Upper lobe of left lung (tissue), 6 donors: ENCODE results near the gene TMEM186. TPM values are rescaled to one million over a fixed set of nuclear protein-coding genes. Genes with fewer than 3 reads are reported as not detected.
"Not testable (repeated sequence)": the region's sequence is repeated elsewhere in the genome, so short reads cannot be mapped to it uniquely, and the experiment has no call there.

Experiments
- ATAC-seq, 2 donors: fragments of 200-7000 bp; cut with Tn5 transposase; one replicate each; pipeline ENCODE4 v1.9.1; 2022; ENCODE audit warnings: mild to moderate bottlenecking in 2 of 2, moderate library complexity in 2 of 2; ENCODE audit not compliant: low FRiP score in 2 of 2
- DNase-seq, 2 donors: peaks; one replicate each; pipeline ENCODE4 v3.0.0-alpha.2; 2019 to 2020
- H3K27ac ChIP-seq, 4 donors: fragments of 200-600 bp; sonication (generic); one replicate each; pipeline ENCODE4 v1.5.1; 2016 to 2019
- H3K27me3 ChIP-seq, 4 donors: fragments of 200-600 bp; sonication (generic); one replicate each; pipeline ENCODE4 v1.5.1; 2017 to 2019
- H3K36me3 ChIP-seq, 4 donors: fragments of 200-600 bp; sonication (generic); one replicate each; pipeline ENCODE4 v1.5.1; 2016 to 2019
- H3K4me1 ChIP-seq, 4 donors: fragments of 200-600 bp; sonication (generic); one replicate each; pipeline ENCODE4 v1.5.1; 2018 to 2019
- H3K4me3 ChIP-seq, 4 donors: fragments of 200-600 bp; sonication (generic); one replicate each; pipeline ENCODE4 v1.5.1; 2017 to 2019; ENCODE audit warnings: mild to moderate bottlenecking in 2 of 4, moderate library complexity in 1 of 4
- H3K9me3 ChIP-seq, 4 donors: fragments of 200-600 bp; sonication (generic); one replicate each; pipeline ENCODE4 v1.5.1; 2018 to 2019
- CTCF ChIP-seq, 6 experiments: fragments of 450-650 bp in 4 of 6; fragments of 200-600 bp in 2 of 6; sonication (generic) in 2 of 6; IDR thresholded peaks; one replicate each; pipeline ENCODE4 v1.5.1; 2016 to 2019; ENCODE audit warnings: antibody characterized with exemption in 6 of 6
- EP300 ChIP-seq, 4 donors: sonication (generic); formaldehyde crosslinking; IDR thresholded peaks; one replicate each; pipeline ENCODE4 v1.5.1; 2017; ENCODE audit warnings: antibody characterized with exemption in 4 of 4, control low read depth in 2 of 4
- POLR2A ChIP-seq, 4 donors: fragments of 450-650 bp; IDR thresholded peaks; one replicate each; pipeline ENCODE4 v1.5.1; 2016 to 2017; ENCODE audit warnings: antibody characterized with exemption in 4 of 4, mild to moderate bottlenecking in 2 of 4
- POLR2AphosphoS5 ChIP-seq, 2 donors: sonication (generic); formaldehyde crosslinking; IDR thresholded peaks; one replicate each; pipeline ENCODE4 v1.5.1; 2017; ENCODE audit warnings: antibody characterized with exemption in 2 of 2
- WGBS, 2 donors: methylation state at CpG; one replicate each; pipeline ENCODE4 v1.1.5; 2017 to 2018; 5-methylcytosine and 5-hydroxymethylcytosine counted together
- total RNA-seq, 6 donors: library from RNA; depleted of rRNA in 4 of 6; stranded (reverse); fragments of >200 nt in 4 of 6; gene quantifications; one replicate each; pipeline versions ENCODE4 v1.1.0 to v1.2.1, GENCODE V29; 2016 to 2021
- donor health status: DM: no; HTN: no; CAD: no; lungs with moderate emphysema.
- donor health status: DM: no; HTN: yes; CAD: no; lungs with severe emphysema.

TMEM186 gene
- total RNA-seq, 6 donors from 2014 or later: 4.2 to 10.7 (median 6.9) TPM

- no peak for DNase-seq
- Histone ChIP-seq H3K27me3 (no peaks in the 10 kb centered on the region), H3K27ac (no peak overlapping the region), H3K36me3 (no peaks in the 10 kb centered on the region), H3K9me3 (no peaks in the 10 kb centered on the region), H3K4me1 (no peaks in the 10 kb centered on the region), H3K4me3 (no peak overlapping the region)
- no peak for ATAC-seq
- 89 to 92% methylated on average over 6 of the region's 6 CpGs for WGBS, 2 donors
- TF ChIP-seq POLR2A (IDR thresholded peaks at IDR 0.05): no peak
- TF ChIP-seq CTCF (IDR thresholded peaks at IDR 0.05): no peak
- no peak for TF ChIP-seq POLR2AphosphoS5 (IDR thresholded peaks at IDR 0.05)
- no peak for TF ChIP-seq EP300 (IDR thresholded peaks at IDR 0.05)
These were observed 39.4 kb downstream of the TMEM186 start for GRCh38 chr16:8758022-8758421.

- 84 to 95% methylated on average over 5 of the region's 5 CpGs for WGBS, 2 donors
- no peak overlapping the region for H3K4me3 ChIP-seq
- DNase-seq: no peak
These were observed 40.7 kb downstream of the TMEM186 start for GRCh38 chr16:8756755-8757154.

GRCh38 chr16:8753416-8754054 lies 43.9 kb downstream of the TMEM186 start:
- H3K27me3 ChIP-seq: no peaks in the 10 kb centered on the region
- no peaks in the 10 kb centered on the region for H3K9me3 ChIP-seq
- no peaks in the 10 kb centered on the region for H3K36me3 ChIP-seq
- H3K4me1 ChIP-seq: no peaks in the 10 kb centered on the region
- DNase-seq (no peak), ATAC-seq (no peak)
- no peak for TF ChIP-seq POLR2A (IDR thresholded peaks at IDR 0.05)
- TF ChIP-seq POLR2AphosphoS5 (IDR thresholded peaks at IDR 0.05): no peak
- TF ChIP-seq CTCF (IDR thresholded peaks at IDR 0.05): no peak
- no peak for TF ChIP-seq EP300 (IDR thresholded peaks at IDR 0.05)
- 72 to 79% methylated on average over 9 of the region's 9 CpGs for WGBS, 2 donors
- H3K27ac ChIP-seq: no peak overlapping the region
- no peak overlapping the region for H3K4me3 ChIP-seq

More at GRCh38 chr16:8756755-8757154, 40.7 kb downstream of the TMEM186 start:
- H3K9me3 ChIP-seq: no peaks in the 10 kb centered on the region
- no peaks in the 10 kb centered on the region for H3K27me3 ChIP-seq
- no peaks in the 10 kb centered on the region for H3K4me1 ChIP-seq
- H3K27ac ChIP-seq: no peak overlapping the region
- no peak for ATAC-seq
- H3K36me3 ChIP-seq: no peaks in the 10 kb centered on the region
- TF ChIP-seq POLR2AphosphoS5 (IDR thresholded peaks at IDR 0.05) (no peak), POLR2A (IDR thresholded peaks at IDR 0.05) (no peak)

- TF ChIP-seq POLR2AphosphoS5 (IDR thresholded peaks at IDR 0.05) (no peak), POLR2A (IDR thresholded peaks at IDR 0.05) (no peak), EP300 (IDR thresholded peaks at IDR 0.05) (no peak), CTCF (IDR thresholded peaks at IDR 0.05) (no peak)
- Histone ChIP-seq H3K27ac (no peak overlapping the region), H3K27me3 (no peaks in the 10 kb centered on the region), H3K9me3 (no peaks in the 10 kb centered on the region), H3K36me3 (no peaks in the 10 kb centered on the region), H3K4me3 (no peak overlapping the region), H3K4me1 (no peaks in the 10 kb centered on the region)
- ATAC-seq (no peak), DNase-seq (no peak)
- WGBS, 2 donors: 32 to 48% methylated on average over 2 of the region's 2 CpGs
These were observed 44.7 kb downstream of the TMEM186 start for GRCh38 chr16:8752706-8753105.

GRCh38 chr16:8751481-8752311 lies 45.7 kb downstream of the TMEM186 start:
- no peak for TF ChIP-seq EP300 (IDR thresholded peaks at IDR 0.05)
- no peak for TF ChIP-seq POLR2AphosphoS5 (IDR thresholded peaks at IDR 0.05)
- no peak for TF ChIP-seq CTCF (IDR thresholded peaks at IDR 0.05)
- TF ChIP-seq POLR2A (IDR thresholded peaks at IDR 0.05): no peak
- H3K4me1 ChIP-seq: no peaks in the 10 kb centered on the region
- H3K4me3 ChIP-seq: no peak overlapping the region
- DNase-seq: no peak
- H3K9me3 ChIP-seq: no peaks in the 10 kb centered on the region
- 74 to 76% methylated on average over 14 of the region's 14 CpGs for WGBS, 2 donors
- ATAC-seq: peak in 1 of 2 donors; percentile 14
- H3K27me3 ChIP-seq: no peaks in the 10 kb centered on the region
- no peak overlapping the region for H3K27ac ChIP-seq
- H3K36me3 ChIP-seq: no peaks in the 10 kb centered on the region

- not testable (repeated sequence) for H3K4me1 ChIP-seq, H3K4me3 ChIP-seq, H3K27ac ChIP-seq, H3K27me3 ChIP-seq, ATAC-seq, H3K36me3 ChIP-seq, H3K9me3 ChIP-seq
- 73 to 90% methylated on average over 9 of the region's 9 CpGs for WGBS, 2 donors
- peak in 1 of 2 donors; percentile 54 for DNase-seq
These were observed 48.5 kb downstream of the TMEM186 start for GRCh38 chr16:8748944-8749343.
